IMR-90 (cell line): ENCODE measurements around the gene GPR176. TPM values are rescaled to one million over a fixed set of nuclear protein-coding genes. Genes with fewer than 3 reads are reported as not detected.

Experiments used
- ATAC-seq: fragments of 200-7000 bp; cut with Tn5 transposase; 2 replicates; pipeline ENCODE4 v1.9.1; 2020; ENCODE audit warnings: low read depth, mild to moderate bottlenecking, moderate library complexity
- BruUV-seq: library from RNA; stranded (reverse); fragments of 400-500 nt; replicated peaks from 2 replicates; lab custom pipeline; 2021; lab: Mats Ljungman, UMichigan
- CTCF ChIA-PET: fragments of 300-600 bp; formaldehyde crosslinking; extraction: SDS; loops from one replicate; lab custom pipeline; 2021; ENCODE audit warnings: antibody characterized with exemption; lab: Yijun Ruan, JAX
- POLR2A ChIA-PET: fragments of 300-600 bp; sonication (Branson Sonifier 250); formaldehyde crosslinking; loops from one replicate; lab custom pipeline; 2022; ENCODE audit warnings: antibody characterized with exemption; ENCODE audit not compliant: unreplicated experiment; lab: Charles Lee
- DNase-seq: peaks from one replicate; pipeline ENCODE4 v3.0.0; 2013
- H2AFZ ChIP-seq: replicated peaks from 2 replicates; pipeline ENCODE3; 2013; ENCODE audit warnings: low read length, mild to moderate bottlenecking; ENCODE audit not compliant: poor library complexity
- H2AK5ac ChIP-seq: 2 replicates; pipeline ENCODE4 v1.6.1; 2013; ENCODE audit warnings: low read depth, low read length, inconsistent platforms
- H2AK9ac ChIP-seq: replicated peaks from 2 replicates; pipeline ENCODE3; 2013; ENCODE audit warnings: mild to moderate bottlenecking, low read depth, low read length, moderate library complexity; ENCODE audit not compliant: poor library complexity
- H2BK120ac ChIP-seq: 2 replicates; pipeline ENCODE4 v1.6.1; 2013; ENCODE audit warnings: low read depth, low read length, inconsistent platforms
- H2BK15ac ChIP-seq: 3 replicates; pipeline ENCODE4 v1.6.1; 2013; ENCODE audit warnings: low read depth, low read length, inconsistent platforms
- H2BK20ac ChIP-seq: 2 replicates; pipeline ENCODE4 v1.6.1; 2013; ENCODE audit warnings: low read depth, mild to moderate bottlenecking, inconsistent platforms, low read length, moderate library complexity
- H2BK5ac ChIP-seq: 2 replicates; pipeline ENCODE4 v1.6.1; 2013; ENCODE audit warnings: mild to moderate bottlenecking, low read depth, low read length, inconsistent platforms; ENCODE audit not compliant: poor library complexity, severe bottlenecking
- H3K14ac ChIP-seq: replicated peaks from 2 replicates; pipeline ENCODE4 v1.6.1; 2013; ENCODE audit warnings: low read depth, low read length, inconsistent platforms
- H3K18ac ChIP-seq: 2 replicates; pipeline ENCODE4 v1.6.1; 2013; ENCODE audit warnings: low read depth, low read length, control low read depth
- H3K23ac ChIP-seq: 2 replicates; pipeline ENCODE4 v1.6.1; 2013; ENCODE audit warnings: low read depth, low read length, inconsistent platforms
- H3K27ac ChIP-seq: 2 replicates; pipeline ENCODE4 v1.5.1; 2013; ENCODE audit warnings: mild to moderate bottlenecking, control low read depth, low read length; ENCODE audit not compliant: insufficient read depth
- H3K27me3 ChIP-seq: 2 replicates; pipeline ENCODE4 v1.6.1; 2013; ENCODE audit warnings: low read length; ENCODE audit not compliant: control insufficient read depth, insufficient read depth
- H3K36me3 ChIP-seq: 2 replicates; pipeline ENCODE4 v1.6.1; 2013; ENCODE audit warnings: low read length, mixed read lengths; ENCODE audit not compliant: control insufficient read depth, insufficient read depth
- H3K4ac ChIP-seq: 2 replicates; pipeline ENCODE4 v1.6.1; 2013; ENCODE audit warnings: low read depth, low read length, inconsistent platforms
- H3K4me1 ChIP-seq: 2 replicates; pipeline ENCODE4 v1.6.1; 2013; ENCODE audit warnings: low read length, mixed read lengths; ENCODE audit not compliant: control insufficient read depth, insufficient read depth
- H3K4me2 ChIP-seq: 2 replicates; pipeline ENCODE4 v1.6.1; 2013; ENCODE audit warnings: low read depth, mild to moderate bottlenecking, control low read depth, low read length, moderate library complexity
- H3K4me3 ChIP-seq: 2 replicates; pipeline ENCODE4 v1.5.1; 2013; ENCODE audit warnings: low read depth, mild to moderate bottlenecking, control low read depth, low read length, moderate library complexity; ENCODE audit not compliant: insufficient read depth
- H3K56ac ChIP-seq: 2 replicates; pipeline ENCODE4 v1.6.1; 2013; ENCODE audit warnings: low read length, inconsistent platforms; ENCODE audit not compliant: insufficient read depth; ENCODE audit errors: extremely low read depth
- H3K79me1 ChIP-seq, 2 experiments: 2 replicates each; pipeline ENCODE4 v1.6.1; 2013; ENCODE audit warnings: low read length in 2 of 2, inconsistent platforms in 1 of 2, low read depth in 1 of 2
- H3K9ac ChIP-seq: 2 replicates; pipeline ENCODE4 v1.6.1; 2013; ENCODE audit warnings: low read depth, low read length, control low read depth
- H3K9me1 ChIP-seq: 2 replicates; pipeline ENCODE4 v1.6.1; 2013; ENCODE audit warnings: low read length, inconsistent platforms; ENCODE audit not compliant: insufficient read depth
- H3K9me3 ChIP-seq: 2 replicates; pipeline ENCODE4 v1.6.1; 2013; ENCODE audit warnings: low read length; ENCODE audit not compliant: control insufficient read depth, insufficient read depth
- H4K20me1 ChIP-seq: 2 replicates; pipeline ENCODE4 v1.6.1; 2013; ENCODE audit warnings: low read length, inconsistent platforms; ENCODE audit not compliant: insufficient read depth
- H4K5ac ChIP-seq: 2 replicates; pipeline ENCODE4 v1.6.1; 2013; ENCODE audit warnings: mild to moderate bottlenecking, low read depth, low read length, control low read depth
- H4K8ac ChIP-seq, 2 experiments: 2 replicates each; pipeline ENCODE4 v1.6.1; 2013; ENCODE audit warnings: low read depth in 2 of 2, low read length in 2 of 2, control low read depth in 1 of 2, inconsistent platforms in 1 of 2
- H4K91ac ChIP-seq: 2 replicates; pipeline ENCODE4 v1.6.1; 2013; ENCODE audit warnings: low read depth, low read length, inconsistent platforms; ENCODE audit not compliant: insufficient read depth
- BHLHE40 ChIP-seq: fragments of 150-350 bp; IDR thresholded peaks from 2 replicates; pipeline ENCODE4 v1.6.1; 2016; ENCODE audit warnings: mild to moderate bottlenecking, low read depth, low read length
- CEBPB ChIP-seq: IDR thresholded peaks from 2 replicates; pipeline ENCODE4 v1.6.1; 2012; ENCODE audit warnings: low read depth, low read length, improper control_type of control experiment
- CHD1 ChIP-seq: IDR thresholded peaks from 2 replicates; pipeline ENCODE4 v1.6.1; 2012; ENCODE audit warnings: low read depth, low read length, improper control_type of control experiment
- FOS ChIP-seq: fragments of 150-350 bp; IDR thresholded peaks from 2 replicates; pipeline ENCODE4 v1.6.1; 2016; ENCODE audit warnings: low read depth, low read length
- MAFK ChIP-seq: IDR thresholded peaks from 2 replicates; pipeline ENCODE4 v1.6.1; 2012; ENCODE audit warnings: low read depth, low read length, improper control_type of control experiment
- MAZ ChIP-seq: IDR thresholded peaks from 2 replicates; pipeline ENCODE4 v1.6.1; 2012; ENCODE audit warnings: low read depth, mild to moderate bottlenecking, low read length, improper control_type of control experiment, moderate library complexity, borderline replicate concordance
- MXI1 ChIP-seq: IDR thresholded peaks from 2 replicates; pipeline ENCODE4 v1.6.1; 2012; ENCODE audit warnings: low read depth, mild to moderate bottlenecking, low read length, moderate library complexity, borderline replicate concordance
- NFE2L2 ChIP-seq: fragments of 150-350 bp; IDR thresholded peaks from 2 replicates; pipeline ENCODE4 v1.6.1; 2016; ENCODE audit warnings: low read depth, mild to moderate bottlenecking, low read length
- POLR2A ChIP-seq: IDR thresholded peaks from 2 replicates; pipeline ENCODE4 v1.6.1; 2012; ENCODE audit warnings: mild to moderate bottlenecking, low read depth, low read length
- RAD21 ChIP-seq: IDR thresholded peaks from 2 replicates; pipeline ENCODE4 v1.6.1; 2012; ENCODE audit warnings: low read length, improper control_type of control experiment
- RCOR1 ChIP-seq: IDR thresholded peaks from 2 replicates; pipeline ENCODE4 v1.6.1; 2012; ENCODE audit warnings: mild to moderate bottlenecking, low read length, improper control_type of control experiment; ENCODE audit not compliant: insufficient replicate concordance
- RFX5 ChIP-seq: IDR thresholded peaks from 2 replicates; pipeline ENCODE4 v1.8.0; 2012; ENCODE audit warnings: low read depth, mild to moderate bottlenecking, low read length, moderate library complexity
- SMC3 ChIP-seq: fragments of 150-350 bp; IDR thresholded peaks from 2 replicates; pipeline ENCODE4 v1.6.1; 2016; ENCODE audit warnings: low read depth, mild to moderate bottlenecking, antibody characterized with exemption, low read length, moderate library complexity
- WGBS, 2 experiments: methylation state at CpG; one replicate each; pipeline versions ENCODE4 v1.1.5 to v1.1.7; 2013; ENCODE audit warnings: missing lambda C conversion rate in 2 of 2; ENCODE audit not compliant: insufficient read length in 1 of 2; ENCODE audit errors: extremely low coverage in 2 of 2; 5-methylcytosine and 5-hydroxymethylcytosine counted together
- dilution Hi-C: fragments of 300-500 bp; cut with HindIII; formaldehyde crosslinking; loops from one replicate; pipeline ENCODE4 v1.14.3; 2018; ENCODE audit warnings: low sequenced_read_pairs; ENCODE audit not compliant: unreplicated experiment
- in situ Hi-C: fragments of 300-500 bp; cut with MboI; formaldehyde crosslinking; loops from 3 replicates; pipeline ENCODE4 v1.14.3; 2019; ENCODE audit warnings: low sequenced_read_pairs, inconsistent platforms, mixed read lengths
- intact Hi-C: fragments of 100-400 bp; cut with micrococcal nuclease; formaldehyde crosslinking; loops from 2 replicates; pipeline ENCODE4 v1.10.0; 2022
- polyA plus RNA-seq, 3 experiments: library from polyadenylated mRNA; depleted of rRNA; stranded (reverse); fragments of >200 nt; gene quantifications; 2 replicates each; pipeline ENCODE4 v1.2.3, GENCODE V29; 2012; ENCODE audit warnings: low replicate concordance in 1 of 3
- total RNA-seq: library from RNA; depleted of rRNA; stranded (reverse); fragments of >200 nt; gene quantifications from 2 replicates; pipeline ENCODE4 v1.2.3, GENCODE V29; 2012
- TF ChIP-seq, protein P1 (sequence below): conservative IDR thresholded peaks from 2 replicates; pipeline ENCODE4 v1.5.1; 2012; ENCODE audit warnings: mild to moderate bottlenecking, low read depth, low read length, improper control_type of control experiment
- TF ChIP-seq, protein P2 (sequence below): fragments of 150-350 bp; IDR thresholded peaks from 2 replicates; pipeline ENCODE4 v1.6.1; 2016; ENCODE audit warnings: low read depth, mild to moderate bottlenecking, low read length, moderate library complexity, borderline replicate concordance
- TF ChIP-seq, protein P3 (sequence below): fragments of 150-350 bp; IDR thresholded peaks from 2 replicates; pipeline ENCODE4 v1.6.1; 2017; ENCODE audit warnings: mild to moderate bottlenecking, antibody characterized with exemption, low read length, low read depth

The GPR176 gene
- total and polyA plus RNA-seq, 2 of the 4 experiments (the other 2 are of a cell fraction), result 114 to 246 TPM

DNA sequence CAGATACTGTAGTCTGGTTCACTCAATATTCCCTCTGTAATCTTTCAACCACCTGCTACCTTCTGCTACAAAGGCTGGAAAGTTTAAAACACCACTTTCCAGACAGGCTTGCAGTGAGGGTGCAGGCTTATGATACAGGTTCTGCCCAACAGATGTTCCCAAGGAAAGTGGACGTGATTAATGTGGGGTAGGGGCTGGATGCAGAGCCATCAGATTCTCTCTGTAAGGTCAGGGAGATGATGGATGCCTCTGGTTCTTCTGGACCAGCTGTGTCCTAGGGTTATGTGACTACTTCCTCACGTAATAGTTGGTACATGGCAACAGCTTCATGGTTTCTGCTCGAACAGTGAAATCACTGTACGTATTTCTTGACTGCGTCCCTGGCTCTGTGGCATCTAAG, 11.1 kb downstream of the GPR176 start:
- H3K14ac ChIP-seq, result peak overlapping the region; percentile 62
- intact Hi-C loops, result no loop called here
- peaks cover 41% of the 10 kb centered on the region for H3K9me1 ChIP-seq
- H3K36me3 ChIP-seq, result peaks cover 2% of the 10 kb centered on the region
- in situ Hi-C loops, result no loop called here
- peaks cover 29% of the 10 kb centered on the region for H3K4me1 ChIP-seq
- H2AK9ac ChIP-seq, result no peak overlapping the region
- H3K4ac ChIP-seq, result peak overlapping the region; percentile 55
- peak overlapping the region; percentile 20; the same call in 1 of the 3 replicates for H2BK15ac ChIP-seq
- no peak overlapping the region for H4K8ac ChIP-seq
- no peak overlapping the region for H3K56ac ChIP-seq
- peak overlapping the region; percentile 7; the same call in 1 of the 2 replicates for H2AK5ac ChIP-seq
- no peak for DNase-seq
- H3K9ac ChIP-seq, result 0 out of 2 replicates have a peak overlapping the region, but pooled peaks have one; percentile 28
- ChIA-PET POLR2A (interaction anchor here (1.2 kb wide), 1 partner anchor 11 kb away, joined by 4 read pairs; no protein-coding TSS in a partner anchor), CTCF (interaction anchor here (1.3 kb wide), 1 partner anchor 10 kb away, joined by 4 read pairs; no protein-coding TSS in a partner anchor)
- peak overlapping the region; percentile 29; the same call in 1 of the 2 replicates for H2BK120ac ChIP-seq
- peaks cover 92% of the 10 kb centered on the region for H4K20me1 ChIP-seq
- H3K27ac ChIP-seq, result no peak overlapping the region
- H3K27me3 ChIP-seq, result no peaks in the 10 kb centered on the region
- no peaks in the 10 kb centered on the region for H3K9me3 ChIP-seq
- H3K79me1 ChIP-seq, result peaks cover 29 to 77% of the 10 kb centered on the region in 2 experiments
- dilution Hi-C loops, result no loop called here
- peak overlapping the region; percentile 4; the same call in 1 of the 2 replicates for H4K91ac ChIP-seq
- H3K23ac ChIP-seq, result peak overlapping the region; percentile 13; the same call in 1 of the 2 replicates
- H4K5ac ChIP-seq, result no peak overlapping the region; the same call in 1 of the 2 replicates
- TF ChIP-seq CEBPB (no peak), MAZ (no peak), CHD1 (no peak), FOS (no peak), POLR2A (no peak), MAFK (no peak), NFE2L2 (no peak), BHLHE40 (no peak), RFX5 (no peak), RAD21 (no peak), RCOR1 (no peak), MXI1 (no peak), SMC3 (no peak)
- TF ChIP-seq, protein P1, sequence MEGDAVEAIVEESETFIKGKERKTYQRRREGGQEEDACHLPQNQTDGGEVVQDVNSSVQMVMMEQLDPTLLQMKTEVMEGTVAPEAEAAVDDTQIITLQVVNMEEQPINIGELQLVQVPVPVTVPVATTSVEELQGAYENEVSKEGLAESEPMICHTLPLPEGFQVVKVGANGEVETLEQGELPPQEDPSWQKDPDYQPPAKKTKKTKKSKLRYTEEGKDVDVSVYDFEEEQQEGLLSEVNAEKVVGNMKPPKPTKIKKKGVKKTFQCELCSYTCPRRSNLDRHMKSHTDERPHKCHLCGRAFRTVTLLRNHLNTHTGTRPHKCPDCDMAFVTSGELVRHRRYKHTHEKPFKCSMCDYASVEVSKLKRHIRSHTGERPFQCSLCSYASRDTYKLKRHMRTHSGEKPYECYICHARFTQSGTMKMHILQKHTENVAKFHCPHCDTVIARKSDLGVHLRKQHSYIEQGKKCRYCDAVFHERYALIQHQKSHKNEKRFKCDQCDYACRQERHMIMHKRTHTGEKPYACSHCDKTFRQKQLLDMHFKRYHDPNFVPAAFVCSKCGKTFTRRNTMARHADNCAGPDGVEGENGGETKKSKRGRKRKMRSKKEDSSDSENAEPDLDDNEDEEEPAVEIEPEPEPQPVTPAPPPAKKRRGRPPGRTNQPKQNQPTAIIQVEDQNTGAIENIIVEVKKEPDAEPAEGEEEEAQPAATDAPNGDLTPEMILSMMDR, result no peak
- TF ChIP-seq, protein P2, sequence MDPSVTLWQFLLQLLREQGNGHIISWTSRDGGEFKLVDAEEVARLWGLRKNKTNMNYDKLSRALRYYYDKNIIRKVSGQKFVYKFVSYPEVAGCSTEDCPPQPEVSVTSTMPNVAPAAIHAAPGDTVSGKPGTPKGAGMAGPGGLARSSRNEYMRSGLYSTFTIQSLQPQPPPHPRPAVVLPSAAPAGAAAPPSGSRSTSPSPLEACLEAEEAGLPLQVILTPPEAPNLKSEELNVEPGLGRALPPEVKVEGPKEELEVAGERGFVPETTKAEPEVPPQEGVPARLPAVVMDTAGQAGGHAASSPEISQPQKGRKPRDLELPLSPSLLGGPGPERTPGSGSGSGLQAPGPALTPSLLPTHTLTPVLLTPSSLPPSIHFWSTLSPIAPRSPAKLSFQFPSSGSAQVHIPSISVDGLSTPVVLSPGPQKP, result no peak
- TF ChIP-seq, protein P3, sequence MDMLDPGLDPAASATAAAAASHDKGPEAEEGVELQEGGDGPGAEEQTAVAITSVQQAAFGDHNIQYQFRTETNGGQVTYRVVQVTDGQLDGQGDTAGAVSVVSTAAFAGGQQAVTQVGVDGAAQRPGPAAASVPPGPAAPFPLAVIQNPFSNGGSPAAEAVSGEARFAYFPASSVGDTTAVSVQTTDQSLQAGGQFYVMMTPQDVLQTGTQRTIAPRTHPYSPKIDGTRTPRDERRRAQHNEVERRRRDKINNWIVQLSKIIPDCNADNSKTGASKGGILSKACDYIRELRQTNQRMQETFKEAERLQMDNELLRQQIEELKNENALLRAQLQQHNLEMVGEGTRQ, result no peak
- H2BK5ac ChIP-seq, result peak overlapping the region; percentile 40
- no peak overlapping the region for H2AFZ ChIP-seq
- no peak for ATAC-seq
- H3K4me2 ChIP-seq, result no peak overlapping the region
- no peak overlapping the region for H3K4me3 ChIP-seq
- no TSS peak for BruUV-seq
- peak overlapping the region; percentile 28; the same call in 1 of the 2 replicates for H3K18ac ChIP-seq
- 80% methylated on average over 1 of the region's 5 CpGs; no CpG with 5 or more reads in 1 of the 2 experiments for WGBS, 2 experiments
- 0 out of 2 replicates have a peak overlapping the region, but pooled peaks have one; percentile 0 for H2BK20ac ChIP-seq
